Fibroblast of lung (primary cell): ENCODE results near the gene FAM193A. TPM values are rescaled to one million over a fixed set of nuclear protein-coding genes. Genes with fewer than 3 reads are reported as not detected.

ENCODE experiments used
- DNase-seq, 2 donors: peaks; one replicate each; pipeline versions ENCODE4 v3.0.0 to v3.0.0-alpha.2; 2010; ENCODE audit warnings: low read depth in 2 of 2
- H2AFZ ChIP-seq: 2 replicates; pipeline ENCODE4 v1.5.1; 2012; ENCODE audit warnings: low read length, control low read depth, inconsistent platforms
- H3K27ac ChIP-seq: 2 replicates; pipeline ENCODE4 v1.5.1; 2011; ENCODE audit warnings: low read length, control low read depth; ENCODE audit not compliant: insufficient read depth
- H3K27me3 ChIP-seq: 2 replicates; pipeline ENCODE4 v1.5.1; 2011; ENCODE audit warnings: mild to moderate bottlenecking, low read length; ENCODE audit not compliant: control insufficient read depth, insufficient read depth
- H3K36me3 ChIP-seq: 2 replicates; pipeline ENCODE4 v1.5.1; 2011; ENCODE audit warnings: low read length; ENCODE audit not compliant: control insufficient read depth, insufficient read depth
- H3K4me1 ChIP-seq: 2 replicates; pipeline ENCODE4 v1.5.1; 2011; ENCODE audit warnings: low read length; ENCODE audit not compliant: control insufficient read depth, insufficient read depth; ENCODE audit errors: extremely low read depth
- H3K4me2 ChIP-seq: 2 replicates; pipeline ENCODE4 v1.5.1; 2011; ENCODE audit warnings: low read length, control low read depth; ENCODE audit not compliant: insufficient read depth; ENCODE audit errors: extremely low read depth
- H3K4me3 ChIP-seq, 4 experiments: fragments of 200-600 bp in 1 of 4; sonication (generic) in 1 of 4; replicated peaks in 1 of 4; 2 replicates each; pipeline ENCODE4 v1.5.1; 2011 to 2016; ENCODE audit warnings: low read length in 4 of 4, low read depth in 3 of 4, mild to moderate bottlenecking in 3 of 4, control low read depth in 2 of 4, inconsistent platforms in 1 of 4, mixed read lengths in 1 of 4; ENCODE audit not compliant: insufficient read depth in 1 of 4; ENCODE audit errors: control extremely low read depth in 1 of 4
- H3K79me2 ChIP-seq: 2 replicates; pipeline ENCODE4 v1.5.1; 2012; ENCODE audit warnings: mild to moderate bottlenecking, low read length, inconsistent platforms; ENCODE audit not compliant: control insufficient read depth, insufficient read depth
- H3K9ac ChIP-seq: 2 replicates; pipeline ENCODE4 v1.5.1; 2011; ENCODE audit warnings: mild to moderate bottlenecking, low read length, control low read depth; ENCODE audit not compliant: insufficient read depth
- H3K9me3 ChIP-seq: 2 replicates; pipeline ENCODE4 v1.5.1; 2012; ENCODE audit warnings: low read depth, low read length; ENCODE audit not compliant: control insufficient read depth, insufficient read depth
- H4K20me1 ChIP-seq: 2 replicates; pipeline ENCODE4 v1.5.1; 2011; ENCODE audit warnings: low read length; ENCODE audit not compliant: control insufficient read depth, insufficient read depth; ENCODE audit errors: extremely low read depth
- CTCF ChIP-seq, 2 donors: IDR thresholded peaks in 1 of 2; conservative IDR thresholded peaks in 1 of 2; 1 replicate in 1 of 2; 2 replicates in 1 of 2; pipeline ENCODE4 v1.5.1; 2011 to 2012; ENCODE audit warnings: low read length in 2 of 2, control low read depth in 1 of 2, inconsistent platforms in 1 of 2, low read depth in 1 of 2, mild to moderate bottlenecking in 1 of 2
- EZH2 ChIP-seq: IDR thresholded peaks from 2 replicates; pipeline ENCODE4 v1.5.1; 2012; ENCODE audit warnings: low read length, control low read depth, mild to moderate bottlenecking; ENCODE audit errors: missing control alignments
- polyA plus RNA-seq, 2 donors: library from polyadenylated mRNA; depleted of rRNA in 1 of 2; stranded (reverse) in 1 of 2; unstranded in 1 of 2; fragments of >200 nt; gene quantifications; 2 replicates each; pipeline ENCODE4 v1.2.1, GENCODE V29; 2011 to 2012; ENCODE audit warnings: missing spikeins in 1 of 2
- total RNA-seq: library from RNA; depleted of rRNA; stranded (reverse); fragments of >200 nt; gene quantifications from 2 replicates; pipeline ENCODE4 v1.2.1, GENCODE V29; 2014

Gene FAM193A
- total and polyA plus RNA-seq, 2 donors (not counting 1 experiment from before 2014, with no cell fraction given), result 5.6 to 10.9 TPM

DNA sequence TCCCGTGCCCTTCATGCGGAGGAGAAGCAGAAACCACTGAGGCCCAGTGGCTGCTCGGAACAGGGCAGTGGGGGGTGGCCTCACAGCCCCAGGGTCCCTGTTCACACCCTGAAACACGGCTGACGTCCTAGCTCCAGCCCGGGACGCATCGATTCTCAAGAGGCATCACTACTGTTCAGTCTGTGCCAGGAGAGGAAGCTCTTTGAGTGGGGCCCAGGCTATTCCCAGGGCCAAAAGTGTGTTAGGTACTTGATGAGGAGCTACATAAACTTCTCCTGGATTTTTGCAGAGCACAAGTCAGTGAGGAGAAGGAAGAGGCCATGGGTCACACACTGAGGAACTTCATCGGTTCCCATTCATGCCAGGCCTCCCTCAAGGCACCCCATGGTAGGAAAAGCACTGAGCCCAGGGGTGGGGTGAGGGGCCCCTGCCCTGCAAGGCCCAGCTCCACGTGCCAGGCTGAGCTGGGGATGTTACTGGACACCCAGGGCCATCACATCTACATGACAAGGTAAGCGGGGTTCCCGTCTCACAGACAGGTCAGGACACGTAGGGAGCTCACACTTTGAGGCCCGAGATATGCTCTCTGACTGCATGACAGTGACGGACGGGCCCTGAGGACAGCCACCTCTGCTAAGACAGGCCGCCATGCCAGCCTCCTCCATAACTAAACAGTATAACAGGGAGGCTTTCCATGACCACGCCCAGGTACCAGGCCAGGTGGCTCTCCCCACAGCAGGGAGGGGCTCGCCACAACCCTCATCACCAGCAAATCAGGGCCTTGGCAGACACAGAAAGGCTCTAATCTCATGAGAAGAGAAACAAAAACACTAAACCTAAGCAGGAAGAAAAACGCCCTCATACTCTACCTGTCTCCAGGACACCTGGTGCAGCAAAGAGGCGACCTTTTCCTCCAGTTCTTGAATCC is 207.3 kb downstream of the FAM193A start:
- no peak overlapping the region for H3K27ac ChIP-seq
- no peak overlapping the region for H3K9ac ChIP-seq
- H2AFZ ChIP-seq, result no peak overlapping the region
- H3K4me1 ChIP-seq, result peaks cover 18% of the 10 kb centered on the region
- H3K4me2 ChIP-seq, result no peak overlapping the region
- no peaks in the 10 kb centered on the region for H3K79me2 ChIP-seq
- H3K27me3 ChIP-seq, result no peaks in the 10 kb centered on the region
- TF ChIP-seq CTCF (conservative IDR thresholded peaks at IDR 0.05 in 1 of 2, IDR thresholded peaks at IDR 0.05 in 1 of 2; ENCODE audit: low read depth in 1 of 2, low read length in 2 of 2) (no peak), EZH2 (no peak)
- no peaks in the 10 kb centered on the region for H4K20me1 ChIP-seq
- no peaks in the 10 kb centered on the region for H3K9me3 ChIP-seq
- no peak overlapping the region for H3K4me3 ChIP-seq
- peaks cover 19% of the 10 kb centered on the region for H3K36me3 ChIP-seq
- no peak for DNase-seq

DNA sequence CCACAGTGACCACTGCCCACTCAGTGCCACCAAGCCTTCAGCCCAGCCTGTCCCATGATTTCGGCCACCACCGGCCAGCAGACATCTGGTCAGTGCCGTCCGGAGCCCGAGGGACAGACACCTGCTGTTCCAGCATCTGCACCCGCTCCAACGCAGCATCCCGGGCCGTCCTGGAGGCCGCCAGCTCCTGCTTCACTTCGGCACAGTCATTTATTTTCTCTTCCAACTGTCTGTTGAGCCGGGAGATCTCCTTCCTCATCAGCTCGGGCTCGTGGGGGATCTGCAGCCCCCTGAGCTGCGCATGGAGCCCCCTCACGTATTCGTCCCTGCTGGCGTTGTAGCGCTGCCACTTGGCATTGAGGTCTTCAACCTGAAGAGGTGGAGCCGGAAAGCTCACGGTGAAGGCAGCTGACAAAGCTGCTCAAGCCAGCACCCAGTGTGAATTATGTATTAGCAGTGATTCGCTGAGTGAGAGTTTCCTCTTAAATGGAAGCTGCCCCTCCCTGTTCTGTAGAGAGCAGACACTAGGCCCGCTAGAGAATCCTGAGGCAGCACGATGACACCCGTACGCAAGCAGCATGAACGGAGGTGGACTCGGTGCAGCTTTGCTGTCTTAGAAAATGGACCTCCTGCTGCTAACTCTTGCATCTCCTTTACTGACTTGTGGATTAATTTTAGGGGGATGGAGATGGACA is 208.3 kb downstream of the FAM193A start:
- Histone ChIP-seq H3K36me3 (peaks cover 19% of the 10 kb centered on the region), H3K9me3 (no peaks in the 10 kb centered on the region), H3K27ac (no peak overlapping the region), H4K20me1 (no peaks in the 10 kb centered on the region), H3K27me3 (no peaks in the 10 kb centered on the region), H3K4me1 (peaks cover 18% of the 10 kb centered on the region), H3K4me3 (no peak overlapping the region), H3K4me2 (no peak overlapping the region), H3K79me2 (no peaks in the 10 kb centered on the region), H2AFZ (no peak overlapping the region), H3K9ac (no peak overlapping the region)
- DNase-seq, result no peak
- no peak for TF ChIP-seq CTCF (conservative IDR thresholded peaks at IDR 0.05 in 1 of 2, IDR thresholded peaks at IDR 0.05 in 1 of 2; ENCODE audit: low read depth in 1 of 2, low read length in 2 of 2)
- TF ChIP-seq EZH2, result no peak

GRCh38 chr4:2745516-2745915 is 209.1 kb downstream of the FAM193A start:
- no peak overlapping the region for H3K9ac ChIP-seq
- H3K4me3 ChIP-seq, result no peak overlapping the region
- DNase-seq, result no peak
- peaks cover 19% of the 10 kb centered on the region for H3K36me3 ChIP-seq
- H3K9me3 ChIP-seq, result no peaks in the 10 kb centered on the region
- H3K79me2 ChIP-seq, result peaks cover 2% of the 10 kb centered on the region
- no peaks in the 10 kb centered on the region for H4K20me1 ChIP-seq
- no peak overlapping the region for H2AFZ ChIP-seq
- H3K4me1 ChIP-seq, result peaks cover 18% of the 10 kb centered on the region
- H3K27me3 ChIP-seq, result no peaks in the 10 kb centered on the region
- no peak overlapping the region for H3K4me2 ChIP-seq
- TF ChIP-seq EZH2 (no peak), CTCF (conservative IDR thresholded peaks at IDR 0.05 in 1 of 2, IDR thresholded peaks at IDR 0.05 in 1 of 2; ENCODE audit: low read depth in 1 of 2, low read length in 2 of 2) (no peak)
- peak overlapping the region; percentile 59 for H3K27ac ChIP-seq
